ENCODE data around the gene RFX8.

- TF ChIP-seq JUND (IDR thresholded peaks at IDR 0.05) (no peak), CTCF (IDR thresholded peaks at IDR 0.05) (no peak), POLR2AphosphoS5 (IDR thresholded peaks at IDR 0.05; ENCODE audit: low read depth, low read length) (no peak), RXRA (IDR thresholded peaks at IDR 0.05; ENCODE audit: borderline replicate concordance, low read depth) (no peak), RFX5 (IDR thresholded peaks at IDR 0.05; ENCODE audit: low read length) (no peak)
Observed at GRCh38 chr2:101355401-101356054, 119.4 kb downstream of the RFX8 start.

Measured in SK-N-SH (cell line).